ENCODE data around the gene HEG1.

The HEG1 gene

DNA sequence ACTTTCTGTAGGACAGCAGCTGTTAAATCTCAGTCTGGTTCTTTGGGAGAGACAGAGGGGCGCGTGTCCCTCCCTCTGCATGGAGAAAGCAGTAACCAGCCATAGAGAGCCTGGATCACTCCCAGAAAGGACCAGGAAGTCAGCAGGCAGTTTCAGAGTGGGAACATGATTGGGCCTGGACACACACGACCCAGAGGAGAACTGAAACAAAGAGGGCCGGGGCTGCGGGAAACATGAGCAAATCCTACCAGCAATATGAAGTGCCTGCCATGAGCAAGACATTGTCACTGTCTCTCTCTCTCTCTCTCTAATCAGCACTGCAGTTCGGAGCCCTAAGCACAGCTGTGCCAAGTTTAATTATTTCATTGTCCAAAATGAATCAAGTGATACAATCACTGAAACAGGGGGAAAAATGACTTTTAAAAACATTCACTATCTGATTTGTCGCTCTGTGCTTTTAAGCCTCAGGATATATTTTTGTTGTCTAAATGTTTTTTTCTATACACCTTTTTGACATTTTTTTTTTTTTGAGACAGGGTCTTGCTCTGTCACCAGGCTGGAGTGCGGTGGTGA is 138.9 kb downstream of the HEG1 start:
- POLR2A ChIA-PET = no interaction called here
- no peak for DNase-seq (ENCODE audit: extremely low spot score)
- CTCF ChIA-PET = interaction anchor here (1.1 to 2.6 kb wide), 4 partner anchors 11 to 16 kb away, joined by 3 to 15 read pairs (median 12); no protein-coding TSS in a partner anchor

More for the DNA sequence above, 138.9 kb downstream of the HEG1 start:
- TF ChIP-seq, protein P1, sequence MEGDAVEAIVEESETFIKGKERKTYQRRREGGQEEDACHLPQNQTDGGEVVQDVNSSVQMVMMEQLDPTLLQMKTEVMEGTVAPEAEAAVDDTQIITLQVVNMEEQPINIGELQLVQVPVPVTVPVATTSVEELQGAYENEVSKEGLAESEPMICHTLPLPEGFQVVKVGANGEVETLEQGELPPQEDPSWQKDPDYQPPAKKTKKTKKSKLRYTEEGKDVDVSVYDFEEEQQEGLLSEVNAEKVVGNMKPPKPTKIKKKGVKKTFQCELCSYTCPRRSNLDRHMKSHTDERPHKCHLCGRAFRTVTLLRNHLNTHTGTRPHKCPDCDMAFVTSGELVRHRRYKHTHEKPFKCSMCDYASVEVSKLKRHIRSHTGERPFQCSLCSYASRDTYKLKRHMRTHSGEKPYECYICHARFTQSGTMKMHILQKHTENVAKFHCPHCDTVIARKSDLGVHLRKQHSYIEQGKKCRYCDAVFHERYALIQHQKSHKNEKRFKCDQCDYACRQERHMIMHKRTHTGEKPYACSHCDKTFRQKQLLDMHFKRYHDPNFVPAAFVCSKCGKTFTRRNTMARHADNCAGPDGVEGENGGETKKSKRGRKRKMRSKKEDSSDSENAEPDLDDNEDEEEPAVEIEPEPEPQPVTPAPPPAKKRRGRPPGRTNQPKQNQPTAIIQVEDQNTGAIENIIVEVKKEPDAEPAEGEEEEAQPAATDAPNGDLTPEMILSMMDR (IDR thresholded peaks at IDR 0.05; ENCODE audit: control extremely low read depth, extremely low read depth, low read depth, missing control alignments) = no peak

Measured in GM10248 (cell line).